HG02840 (cell line): ENCODE measurements around the gene NECTIN2.
"Not testable (repeated sequence)": the region's sequence is repeated elsewhere in the genome, so short reads cannot be mapped to it uniquely, and the experiment has no call there.

ENCODE experiments used
- ATAC-seq: cut with Tn5 transposase; IDR thresholded peaks from one replicate; pipeline ENCODE4 v1.9.1; 2021; ENCODE audit warnings: mild to moderate bottlenecking, moderate library complexity, moderate number of reproducible peaks; ENCODE audit not compliant: unreplicated experiment, low FRiP score

Gene NECTIN2

DNA sequence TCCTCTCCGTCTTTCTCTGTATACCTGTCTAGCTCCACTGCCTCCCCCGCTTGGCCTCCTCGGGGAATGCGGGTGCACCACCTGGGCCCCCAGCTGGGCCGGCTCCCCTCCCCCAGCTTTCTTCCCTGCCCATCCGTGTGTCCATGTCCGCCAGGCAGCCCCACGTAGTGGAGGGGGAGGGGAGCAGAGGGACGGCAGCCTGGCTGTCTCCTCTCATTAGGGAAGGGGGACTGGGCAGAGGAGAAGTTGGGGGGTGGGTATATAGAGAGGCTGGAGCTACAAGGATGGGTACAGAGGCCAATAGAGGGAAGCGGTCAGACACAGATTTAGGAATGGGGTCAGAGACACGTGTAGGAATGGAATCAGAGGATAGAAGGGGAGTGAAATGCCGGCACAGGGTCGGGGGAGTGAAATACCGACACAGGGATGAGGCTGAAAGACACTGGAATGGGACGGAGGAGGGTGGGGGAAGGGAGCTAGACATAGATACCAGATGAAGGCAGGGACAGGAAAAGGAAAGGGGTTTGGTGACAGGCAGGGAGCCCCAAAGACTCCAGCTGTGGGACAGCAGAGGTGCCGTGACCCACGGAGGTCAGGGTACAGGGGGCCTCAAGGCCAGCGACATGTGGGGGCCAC is 2.8 kb downstream of the NECTIN2 start:
- ATAC-seq = no peak

- no peak for ATAC-seq
Measured at GRCh38 chr19:44850641-44851109, 4.6 kb downstream of the NECTIN2 start.

DNA sequence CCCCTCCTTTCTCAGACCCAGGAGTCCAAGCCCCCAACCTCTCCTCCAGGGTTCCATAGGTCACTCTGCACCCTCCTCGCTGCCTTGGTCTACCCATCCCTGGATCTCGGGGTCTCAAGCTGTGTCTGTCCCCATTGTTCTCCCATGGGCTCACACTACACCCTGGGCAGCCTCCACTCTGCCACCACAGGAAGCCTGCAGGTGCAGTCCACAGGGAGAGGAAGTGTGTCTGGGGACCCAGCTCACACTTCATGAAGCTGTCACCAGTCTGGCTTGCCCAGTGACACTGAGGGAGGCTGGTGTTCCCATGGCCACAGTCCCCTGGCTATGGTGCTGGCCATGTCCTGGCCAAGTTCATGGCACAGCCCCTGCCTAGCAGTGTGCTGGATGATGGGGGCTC is 5.3 kb downstream of the NECTIN2 start:
- no peak for ATAC-seq

DNA sequence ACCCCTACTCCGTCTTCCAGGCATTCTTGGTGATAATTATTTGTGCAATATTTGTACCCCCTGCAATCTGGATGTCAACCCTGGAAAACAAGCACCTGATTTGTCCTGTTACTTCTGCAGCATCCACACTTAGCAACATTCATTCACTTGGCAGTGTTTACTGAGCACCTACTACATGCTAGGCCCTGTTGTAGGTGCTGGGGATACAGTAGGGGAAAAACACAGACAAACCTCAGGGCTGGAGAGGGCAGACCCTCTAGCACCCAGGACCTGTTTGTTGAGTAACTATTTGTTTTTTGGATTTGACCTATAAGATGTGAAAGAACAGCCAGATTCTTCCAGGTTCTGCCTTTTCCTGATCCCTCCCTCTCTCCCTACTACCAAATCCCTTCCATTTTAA is 9.5 kb downstream of the NECTIN2 start:
- ATAC-seq = no peak

GRCh38 chr19:44856421-44857083 is 10.5 kb downstream of the NECTIN2 start:
- ATAC-seq = no peak

DNA sequence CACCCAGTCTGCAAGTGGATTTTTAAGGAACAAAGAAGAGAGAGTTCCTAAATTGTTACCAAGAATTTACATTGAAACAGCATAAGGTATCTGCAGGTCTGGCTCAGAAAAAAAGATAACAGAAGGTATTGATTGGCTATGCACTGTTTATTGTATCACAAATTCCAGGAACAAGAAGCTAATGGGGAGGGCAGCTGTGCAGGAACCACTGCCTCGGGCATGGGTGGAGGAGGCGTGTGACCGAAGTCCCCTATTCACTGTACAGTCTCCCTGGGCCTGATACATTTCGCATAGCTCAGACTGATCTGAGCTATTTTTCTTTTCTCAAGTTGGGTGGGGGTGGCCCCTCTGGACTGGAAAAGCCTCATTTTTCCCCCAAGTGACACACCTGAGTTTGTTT is 11.7 kb downstream of the NECTIN2 start:
- no peak for ATAC-seq

DNA sequence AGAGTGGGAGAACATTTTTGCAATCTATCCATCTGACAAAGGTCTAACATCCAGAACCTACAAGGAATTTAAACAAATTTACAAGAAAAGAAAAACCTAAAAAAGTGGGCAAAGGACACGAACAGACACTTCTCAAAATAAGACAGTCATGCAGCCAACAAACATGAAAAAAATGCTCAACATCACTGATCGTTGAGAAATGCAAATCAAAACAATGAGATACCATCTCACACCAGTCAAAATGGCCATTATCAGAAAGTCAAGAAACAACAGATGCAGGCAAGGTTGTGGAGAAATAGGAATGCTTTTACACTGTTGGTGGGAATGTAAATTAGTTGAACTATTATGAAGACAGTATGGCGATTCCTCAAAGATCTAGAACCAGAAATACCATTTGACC is 15.5 kb downstream of the NECTIN2 start:
- ATAC-seq = not testable (repeated sequence)

DNA sequence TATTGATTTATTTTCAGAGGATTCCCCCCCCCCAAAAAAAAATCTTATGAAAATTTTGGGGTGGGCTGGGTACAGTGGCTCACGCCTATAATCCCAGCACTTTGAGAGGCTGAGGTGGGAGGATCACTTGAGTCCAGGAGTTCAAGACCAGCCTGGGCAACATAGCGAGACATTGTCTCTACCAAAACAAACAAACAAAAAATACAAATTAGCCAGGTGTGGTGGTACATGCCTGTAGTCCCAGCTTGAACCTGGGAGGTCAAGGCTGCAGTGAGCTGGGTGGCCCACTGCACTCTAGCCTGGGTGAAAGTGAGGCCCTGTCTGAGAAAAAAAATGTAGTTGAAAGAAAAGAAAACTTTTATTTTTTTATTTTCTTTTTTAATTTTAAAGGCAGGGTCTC is 17.9 kb downstream of the NECTIN2 start:
- ATAC-seq = no peak

DNA sequence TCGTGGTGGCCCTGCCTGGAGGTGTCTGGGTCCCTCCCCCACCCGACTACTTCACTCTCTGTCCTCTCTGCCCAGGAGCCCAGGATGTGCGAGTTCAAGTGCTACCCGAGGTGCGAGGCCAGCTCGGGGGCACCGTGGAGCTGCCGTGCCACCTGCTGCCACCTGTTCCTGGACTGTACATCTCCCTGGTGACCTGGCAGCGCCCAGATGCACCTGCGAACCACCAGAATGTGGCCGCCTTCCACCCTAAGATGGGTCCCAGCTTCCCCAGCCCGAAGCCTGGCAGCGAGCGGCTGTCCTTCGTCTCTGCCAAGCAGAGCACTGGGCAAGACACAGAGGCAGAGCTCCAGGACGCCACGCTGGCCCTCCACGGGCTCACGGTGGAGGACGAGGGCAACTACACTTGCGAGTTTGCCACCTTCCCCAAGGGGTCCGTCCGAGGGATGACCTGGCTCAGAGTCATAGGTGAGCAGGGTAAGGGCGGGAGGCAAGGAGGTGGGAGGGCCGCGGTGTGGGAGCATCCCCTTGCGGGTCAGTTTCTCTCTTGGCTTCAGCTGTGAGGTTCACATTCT is 19.2 kb downstream of the NECTIN2 start:
- ATAC-seq = no peak

DNA sequence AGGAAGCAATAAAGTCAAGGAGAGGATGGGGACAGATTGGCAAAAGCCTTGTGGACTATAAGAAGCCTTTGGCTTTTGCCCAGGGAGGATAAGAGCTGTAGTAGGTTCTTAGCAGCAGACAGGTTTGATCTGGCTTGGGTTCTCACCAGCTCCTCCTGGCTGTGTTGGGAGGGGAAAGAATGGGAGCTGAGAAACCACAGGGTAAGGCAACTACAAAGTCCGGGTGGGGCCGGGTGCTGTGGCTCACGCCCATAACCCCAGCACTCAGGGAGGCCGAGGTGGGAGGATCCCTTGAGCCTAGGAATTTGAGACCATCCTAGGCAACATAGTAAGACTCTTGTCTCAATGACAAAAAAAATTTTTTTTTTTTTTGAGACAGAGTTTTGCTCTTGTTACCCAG is 20.6 kb downstream of the NECTIN2 start:
- ATAC-seq = no peak

DNA sequence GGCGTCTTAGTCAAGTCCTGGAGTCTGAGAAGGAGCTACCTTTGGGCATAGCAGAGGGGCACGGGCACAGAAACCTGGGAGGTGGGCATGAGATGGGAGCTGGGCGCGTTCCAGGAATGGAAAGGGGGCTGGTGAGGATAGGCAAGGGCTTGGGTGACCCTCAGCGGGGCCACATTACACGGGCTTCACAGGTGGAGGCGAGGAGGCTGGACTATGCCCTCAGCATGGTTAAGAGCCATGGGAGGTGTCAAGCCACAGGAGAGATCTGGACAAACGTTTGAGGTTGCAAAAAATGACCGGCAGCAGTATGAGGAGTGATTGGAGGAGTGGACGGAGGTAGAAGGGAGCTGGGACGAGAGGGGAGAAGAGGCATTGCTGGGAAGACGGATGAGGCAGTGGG is 21.5 kb downstream of the NECTIN2 start:
- no peak for ATAC-seq

GRCh38 chr19:44869733-44870470 is 23.8 kb downstream of the NECTIN2 start:
- ATAC-seq = no peak

DNA sequence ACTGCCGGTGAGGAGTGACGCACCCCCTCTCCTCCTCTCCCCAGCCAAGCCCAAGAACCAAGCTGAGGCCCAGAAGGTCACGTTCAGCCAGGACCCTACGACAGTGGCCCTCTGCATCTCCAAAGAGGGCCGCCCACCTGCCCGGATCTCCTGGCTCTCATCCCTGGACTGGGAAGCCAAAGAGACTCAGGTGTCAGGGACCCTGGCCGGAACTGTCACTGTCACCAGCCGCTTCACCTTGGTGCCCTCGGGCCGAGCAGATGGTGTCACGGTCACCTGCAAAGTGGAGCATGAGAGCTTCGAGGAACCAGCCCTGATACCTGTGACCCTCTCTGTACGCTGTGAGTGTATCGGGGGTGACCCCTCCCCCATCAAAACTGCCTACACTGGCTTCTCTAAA is 25.7 kb downstream of the NECTIN2 start:
- no peak for ATAC-seq

DNA sequence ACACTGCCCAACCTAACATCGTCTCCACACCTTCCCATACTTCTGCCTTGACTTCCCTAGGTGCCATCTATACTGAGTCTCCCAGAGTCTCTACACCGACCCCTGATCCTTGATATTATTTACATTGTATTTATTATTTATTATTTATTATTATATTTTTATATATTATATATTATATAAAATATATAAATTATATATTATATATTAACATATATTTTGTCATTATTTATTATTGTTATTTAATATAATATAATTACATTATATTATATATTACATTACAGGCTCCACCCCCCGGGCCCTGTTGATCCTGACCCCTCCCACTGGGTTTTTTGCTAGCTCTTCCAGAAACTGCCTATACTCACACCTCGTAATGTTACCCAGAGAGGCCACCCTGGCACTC is 26.6 kb downstream of the NECTIN2 start:
- ATAC-seq = no peak

DNA sequence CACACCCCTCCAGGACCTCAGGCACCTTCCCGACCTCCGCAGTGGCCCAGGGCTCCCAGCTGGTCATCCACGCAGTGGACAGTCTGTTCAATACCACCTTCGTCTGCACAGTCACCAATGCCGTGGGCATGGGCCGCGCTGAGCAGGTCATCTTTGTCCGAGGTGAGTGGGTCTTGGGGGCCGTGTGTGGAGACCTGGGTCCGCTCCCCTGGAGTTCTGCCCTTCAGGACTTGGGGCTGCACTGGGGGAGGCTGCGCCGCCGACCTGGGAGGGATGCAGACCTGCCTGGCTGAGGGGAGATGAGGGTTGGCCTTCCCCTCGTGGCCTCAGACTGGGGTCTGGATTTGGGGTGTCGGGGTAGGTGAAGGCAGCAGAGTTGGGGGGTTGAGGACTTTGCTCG is 28.2 kb downstream of the NECTIN2 start:
- no peak for ATAC-seq

- ATAC-seq = no peak
Measured at GRCh38 chr19:44875666-44876451, 29.8 kb downstream of the NECTIN2 start.

DNA sequence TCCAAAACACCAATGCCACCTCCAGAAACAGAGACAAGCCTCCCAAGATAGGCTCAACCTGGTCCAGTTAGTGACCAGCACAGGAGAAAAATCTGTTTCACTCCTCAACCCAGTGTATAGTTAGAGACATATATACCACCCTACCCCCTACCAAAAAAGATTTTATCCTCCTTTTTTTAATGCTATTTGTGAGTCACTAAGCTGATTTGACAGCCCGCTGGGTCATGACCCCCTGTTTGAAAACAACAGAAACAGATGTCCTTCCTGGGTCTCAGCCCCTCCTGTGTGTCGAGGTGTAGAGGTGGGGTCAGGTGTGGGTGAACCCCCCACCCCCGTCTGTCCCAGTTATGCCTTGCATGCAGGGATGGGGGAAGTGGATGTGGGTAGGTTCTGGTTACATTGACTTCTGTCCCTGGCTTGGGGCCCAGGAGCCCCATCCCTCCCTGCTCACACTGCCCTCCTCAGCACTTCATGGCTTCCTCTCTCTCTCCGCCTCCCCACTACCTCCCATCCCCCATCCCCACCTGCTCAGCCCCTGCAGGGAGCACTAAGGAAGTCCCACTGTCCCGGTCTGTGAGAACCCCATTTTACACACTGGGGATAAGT is 30.9 kb downstream of the NECTIN2 start:
- ATAC-seq = no peak

GRCh38 chr19:44878120-44878865 is 32.2 kb downstream of the NECTIN2 start:
- ATAC-seq = no peak

DNA sequence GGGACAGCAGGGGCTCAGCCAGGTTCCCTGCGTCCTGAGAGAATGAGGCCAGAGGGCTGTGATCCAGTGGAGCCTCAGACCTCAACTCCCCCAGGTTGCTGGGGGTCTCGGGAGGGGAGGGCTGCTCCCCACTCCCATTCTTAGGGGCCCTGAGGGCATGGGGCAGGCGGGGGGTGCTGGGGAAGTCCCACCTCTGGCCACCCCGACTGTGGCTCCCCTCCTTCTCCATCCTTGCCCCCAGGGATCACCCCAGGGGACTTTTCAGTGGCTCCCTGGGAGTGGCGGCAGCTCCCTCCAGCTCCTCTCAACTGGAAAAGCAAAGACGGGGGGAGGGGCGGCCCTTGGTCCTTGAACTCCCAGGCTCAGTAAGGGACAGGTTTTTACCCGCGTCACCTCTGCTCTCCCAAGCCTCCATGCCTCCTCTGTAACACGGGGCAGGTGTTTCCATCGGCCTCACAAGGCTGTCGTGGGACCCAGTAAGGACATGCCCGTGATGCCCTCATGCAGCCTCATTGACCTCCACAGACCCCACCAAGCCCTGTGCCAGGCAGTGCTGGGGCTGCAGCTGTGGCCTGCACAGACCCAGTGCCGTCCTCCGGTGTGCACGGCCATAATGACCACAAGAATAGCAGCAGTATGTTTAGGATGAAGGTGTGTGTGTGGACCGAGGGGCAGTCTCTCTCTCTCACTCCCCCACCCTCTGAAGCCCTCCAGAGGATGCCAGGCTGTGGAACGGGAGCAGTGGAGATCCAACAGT is 33.4 kb downstream of the NECTIN2 start:
- ATAC-seq = no peak
